GM18502 (cell line): Measurements from ENCODE around the gene PPIL4.
"Not testable (repeated sequence)": the region's sequence is repeated elsewhere in the genome, so short reads cannot be mapped to it uniquely, and the experiment has no call there.

Experiments used
- ATAC-seq: cut with Tn5 transposase; IDR thresholded peaks from one replicate; pipeline ENCODE4 v1.9.1; 2021; ENCODE audit warnings: mild to moderate bottlenecking; ENCODE audit not compliant: unreplicated experiment, poor library complexity

The PPIL4 gene

GRCh38 chr6:149541139-149541538 lies 4.7 kb downstream of the PPIL4 start:
- no peak for ATAC-seq

- no peak for ATAC-seq
Observed at GRCh38 chr6:149534742-149535141, 11.1 kb downstream of the PPIL4 start.

- no peak for ATAC-seq
Observed at GRCh38 chr6:149529650-149530049, 16.2 kb downstream of the PPIL4 start.

DNA sequence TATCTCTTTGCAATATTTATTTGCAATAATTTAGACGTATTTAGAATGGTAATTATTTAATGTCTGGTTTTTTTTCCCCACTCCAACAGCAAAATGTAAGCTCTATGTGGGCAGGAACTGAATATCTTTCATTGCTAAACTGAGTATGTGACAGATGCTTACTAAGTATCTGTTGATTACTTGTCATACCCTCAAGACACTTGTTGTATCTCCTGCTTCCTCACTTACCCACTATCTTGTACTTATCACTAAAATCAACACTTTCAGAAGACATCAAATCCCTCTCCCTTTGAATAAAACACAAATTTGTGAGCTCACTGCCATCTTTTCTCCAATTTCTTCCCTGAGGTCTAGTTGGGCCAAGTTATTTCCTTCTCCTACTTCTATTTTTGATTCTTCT lies 30.3 kb downstream of the PPIL4 start:
- ATAC-seq: no peak

DNA sequence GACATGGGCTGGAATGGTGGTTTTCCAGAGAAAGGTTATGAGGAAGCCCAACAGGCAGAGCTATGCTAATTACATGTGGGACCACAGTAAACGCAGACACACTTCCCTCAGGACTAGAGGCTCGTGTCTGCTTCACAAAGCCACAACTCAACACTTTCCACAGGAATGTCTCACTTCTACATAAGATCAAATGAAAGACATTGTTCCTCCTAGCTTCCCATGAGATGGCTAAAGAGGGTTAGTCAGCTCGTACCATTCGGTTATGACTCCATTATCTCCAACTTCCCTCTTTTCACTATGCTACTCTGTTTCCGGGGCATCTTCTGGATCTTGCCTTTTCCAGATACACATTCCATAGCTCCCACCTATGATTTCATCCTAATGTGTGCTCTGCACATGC lies 31.9 kb downstream of the PPIL4 start:
- no peak for ATAC-seq

GRCh38 chr6:149510793-149511512 lies 34.9 kb downstream of the PPIL4 start:
- ATAC-seq: no peak

GRCh38 chr6:149508485-149508884 lies 37.4 kb downstream of the PPIL4 start:
- no peak for ATAC-seq

DNA sequence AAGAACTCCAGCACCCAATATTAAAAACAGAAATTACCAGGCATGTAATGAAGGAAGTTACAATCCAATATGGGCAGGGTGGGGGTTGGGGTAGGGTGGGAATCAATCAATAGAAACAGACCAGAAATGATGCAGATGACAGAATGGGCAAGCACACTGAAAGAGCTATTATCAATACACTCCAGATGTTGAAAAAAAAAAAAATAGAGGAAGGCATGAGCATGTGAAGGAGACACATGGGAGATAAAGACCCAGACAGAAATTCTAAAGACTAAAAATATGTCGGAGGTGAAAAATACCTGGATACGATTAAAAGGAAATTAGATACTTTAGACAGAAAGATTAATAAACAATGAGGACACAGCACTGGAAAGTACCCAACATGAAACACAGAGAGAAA lies 42.0 kb downstream of the PPIL4 start:
- no peak for ATAC-seq

DNA sequence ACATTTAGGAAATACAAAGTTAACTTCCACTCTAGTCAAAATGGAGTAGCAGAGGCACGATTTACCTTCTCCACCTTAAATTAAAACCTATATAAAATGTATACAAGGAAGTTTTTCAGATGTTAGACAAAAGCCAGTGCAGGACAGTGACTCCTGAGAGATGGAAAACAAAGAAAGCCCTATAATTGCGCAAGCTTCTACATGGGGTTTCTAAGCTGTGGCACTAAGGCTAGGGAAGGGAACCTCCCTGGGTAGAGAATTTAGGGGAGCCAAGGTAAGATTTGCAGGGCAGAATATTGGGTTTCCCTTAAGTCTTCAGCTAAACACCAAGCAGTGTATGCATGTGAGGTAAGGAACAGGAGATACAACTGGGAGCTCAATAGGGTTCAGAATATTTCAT lies 42.6 kb downstream of the PPIL4 start:
- ATAC-seq: no peak

GRCh38 chr6:149501768-149502167 lies 44.1 kb downstream of the PPIL4 start:
- no peak for ATAC-seq

DNA sequence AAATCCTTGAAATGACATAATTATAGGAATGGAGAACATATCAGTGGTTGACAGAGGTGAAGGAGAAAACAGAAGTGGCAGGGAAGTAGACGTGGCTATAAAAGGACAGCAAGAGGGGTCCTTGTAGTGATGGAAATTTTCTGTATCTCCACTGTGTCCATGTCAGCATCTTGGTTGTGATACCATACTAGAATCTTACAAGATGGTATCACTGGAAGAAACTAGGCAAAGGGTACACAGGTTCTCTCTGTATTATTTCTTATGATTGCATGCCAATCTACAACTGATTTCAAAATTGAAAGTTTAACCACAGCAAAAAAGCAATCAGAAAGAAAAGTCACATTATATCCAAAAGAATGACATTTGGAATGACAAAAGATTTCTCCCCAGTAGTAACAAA lies 44.6 kb downstream of the PPIL4 start:
- ATAC-seq: no peak

DNA sequence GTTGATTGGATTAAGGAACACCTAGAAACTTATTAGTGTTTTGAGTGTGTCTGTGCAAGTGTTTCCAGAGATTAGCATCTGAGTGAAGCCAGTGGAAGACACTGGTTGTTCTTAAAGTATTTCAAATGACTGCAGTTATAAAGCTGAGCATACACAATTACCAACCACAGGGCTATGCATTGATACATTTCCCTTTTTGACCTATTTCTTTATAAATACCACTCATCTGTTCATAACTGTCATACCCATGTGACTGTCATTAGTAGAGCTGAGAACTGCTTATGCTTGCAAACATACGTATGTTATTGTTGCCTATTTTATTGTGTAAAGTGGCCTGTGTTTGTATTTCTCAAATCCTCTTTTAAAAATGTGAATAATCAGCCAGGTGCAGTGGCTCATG lies 45.7 kb downstream of the PPIL4 start:
- ATAC-seq: no peak

- no peak for ATAC-seq
Observed at GRCh38 chr6:149499066-149499465, 46.8 kb downstream of the PPIL4 start.

DNA sequence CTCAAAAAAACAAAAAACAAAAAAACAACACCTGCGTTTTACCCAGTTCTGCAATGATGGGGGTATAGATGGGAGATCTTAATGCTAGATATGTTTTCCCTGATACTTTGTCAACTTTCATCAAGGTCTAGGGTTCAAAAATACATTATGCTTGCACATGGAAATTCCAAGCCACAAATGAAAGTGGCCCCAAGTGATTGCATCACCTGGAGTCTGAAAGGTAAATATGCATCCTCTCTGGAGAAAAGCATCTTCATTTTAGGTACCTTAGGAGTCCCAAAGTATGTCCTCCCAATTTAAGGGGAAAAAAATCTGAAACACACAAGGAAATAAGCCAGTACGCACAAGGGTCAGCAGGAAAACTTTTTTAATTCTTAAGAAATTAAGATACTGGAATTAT lies 48.5 kb downstream of the PPIL4 start:
- no peak for ATAC-seq

GRCh38 chr6:149496597-149496996 lies 49.2 kb downstream of the PPIL4 start:
- not testable (repeated sequence) for ATAC-seq

- ATAC-seq: not testable (repeated sequence)
Observed at GRCh38 chr6:149495349-149496016, 50.4 kb downstream of the PPIL4 start.

DNA sequence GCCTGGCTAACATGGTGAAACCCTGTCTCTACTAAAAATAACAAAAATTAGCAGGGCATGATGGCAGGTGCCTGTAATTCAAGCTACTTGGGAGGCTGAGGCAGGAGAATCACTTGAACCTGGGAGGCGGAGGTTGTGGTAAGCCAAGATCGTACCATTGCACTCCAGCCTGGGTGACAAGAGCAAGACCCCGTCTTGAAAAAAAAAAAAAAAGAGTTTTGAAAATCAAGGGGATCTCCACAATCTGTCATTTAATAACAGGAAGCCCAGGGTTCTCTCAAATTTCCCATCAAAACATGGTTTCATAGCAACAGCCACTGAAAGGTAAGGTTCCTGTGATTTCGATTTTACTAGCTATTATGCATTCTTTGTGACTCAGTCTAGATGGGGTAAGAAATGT lies 51.0 kb downstream of the PPIL4 start:
- ATAC-seq: peak; percentile 80

- no peak for ATAC-seq
Observed at GRCh38 chr6:149493761-149494320, 52.0 kb downstream of the PPIL4 start.

DNA sequence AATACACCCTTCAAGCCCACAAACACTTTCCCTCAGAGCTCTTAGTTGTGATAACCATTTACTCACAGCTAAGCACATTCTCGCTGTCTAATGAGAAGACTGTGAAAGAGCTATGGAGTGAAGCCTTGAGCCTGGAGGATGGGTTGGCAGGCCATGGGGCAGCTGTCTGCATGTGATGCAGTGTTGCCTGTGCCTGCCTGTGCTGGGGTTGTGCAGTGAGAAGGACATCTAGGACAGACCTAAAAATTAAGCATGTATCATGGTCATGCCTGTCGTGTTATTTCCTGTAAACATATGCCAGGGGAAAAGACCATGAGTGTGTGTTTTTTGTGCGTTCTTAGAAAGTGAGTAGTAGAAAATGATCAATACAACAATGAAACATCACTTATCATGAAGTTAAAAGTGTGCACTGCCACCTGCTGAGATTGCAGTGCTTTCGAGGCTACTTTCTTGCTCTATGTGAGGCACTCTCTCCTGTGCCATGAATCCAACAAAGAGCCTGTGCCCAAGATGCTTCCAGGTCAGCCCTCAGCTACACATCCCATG lies 53.0 kb downstream of the PPIL4 start:
- no peak for ATAC-seq

DNA sequence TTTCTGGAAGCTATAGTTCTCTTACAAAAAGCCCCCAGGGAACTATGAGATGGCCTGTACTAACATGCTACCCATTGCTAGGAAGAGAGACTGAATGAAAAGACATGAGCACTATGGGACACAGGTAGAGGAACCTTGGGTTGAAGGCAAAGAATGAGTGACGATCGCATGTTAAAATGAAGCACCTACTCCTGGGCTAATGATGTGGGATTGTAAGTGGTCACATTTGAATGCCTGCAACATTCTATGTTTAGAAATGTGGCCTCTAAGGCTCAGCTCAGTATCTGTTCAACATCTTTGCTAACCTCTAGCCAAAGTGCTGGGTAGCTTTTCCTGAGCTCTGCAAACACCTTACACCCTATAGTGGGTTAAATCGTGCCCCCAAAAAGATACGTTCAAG lies 55.9 kb downstream of the PPIL4 start:
- ATAC-seq: no peak

DNA sequence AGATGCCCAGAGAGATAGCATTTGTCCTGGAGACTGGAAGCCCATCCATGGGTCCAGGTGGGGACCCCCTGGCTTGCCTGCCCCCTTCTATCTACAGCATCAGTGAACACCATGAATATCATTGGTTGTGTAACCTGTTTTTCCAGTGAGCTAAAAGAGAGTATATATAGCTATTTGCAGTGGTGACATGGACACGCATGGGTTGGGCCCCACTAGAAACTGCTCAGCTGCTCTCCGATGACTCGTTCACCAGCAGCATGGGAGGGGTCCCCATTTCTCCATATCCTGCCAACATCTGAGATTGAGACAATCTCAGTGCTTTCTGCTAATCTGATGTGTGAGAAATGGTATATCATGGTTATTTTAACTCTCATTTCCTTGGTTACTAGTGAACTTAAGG lies 57.0 kb downstream of the PPIL4 start:
- ATAC-seq: no peak

GRCh38 chr6:149487316-149487715 lies 58.5 kb downstream of the PPIL4 start:
- no peak for ATAC-seq
